ENCODE measurements around the gene SLC7A14. TPM values are rescaled to one million over a fixed set of nuclear protein-coding genes. Genes with fewer than 3 reads are reported as not detected.

Gene SLC7A14
- total RNA-seq, 4 donors from 2014 or later: not detected

DNA sequence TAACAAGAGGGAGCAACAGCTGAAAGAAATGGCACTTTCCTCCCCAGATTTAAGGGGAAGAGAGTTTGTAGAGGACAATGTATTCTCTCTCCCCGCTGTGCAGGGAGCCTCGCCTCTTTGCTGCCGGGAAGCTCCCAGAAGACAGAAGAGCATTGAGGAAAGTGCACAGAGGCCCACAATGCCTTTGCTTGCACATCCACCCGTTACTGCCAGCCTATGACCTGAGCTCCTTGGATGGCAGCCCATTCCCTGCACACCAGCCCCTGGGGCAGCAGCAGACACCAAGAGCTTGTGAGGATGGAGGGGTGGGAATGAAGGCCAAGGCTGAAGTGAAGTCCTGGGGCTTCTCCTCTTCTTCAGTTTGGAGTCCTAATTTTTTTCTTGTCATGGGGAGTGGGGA, 100.2 kb downstream of the SLC7A14 start:
- TF ChIP-seq POLR2A (IDR thresholded peaks at IDR 0.05): no peak
- TF ChIP-seq, protein P1, sequence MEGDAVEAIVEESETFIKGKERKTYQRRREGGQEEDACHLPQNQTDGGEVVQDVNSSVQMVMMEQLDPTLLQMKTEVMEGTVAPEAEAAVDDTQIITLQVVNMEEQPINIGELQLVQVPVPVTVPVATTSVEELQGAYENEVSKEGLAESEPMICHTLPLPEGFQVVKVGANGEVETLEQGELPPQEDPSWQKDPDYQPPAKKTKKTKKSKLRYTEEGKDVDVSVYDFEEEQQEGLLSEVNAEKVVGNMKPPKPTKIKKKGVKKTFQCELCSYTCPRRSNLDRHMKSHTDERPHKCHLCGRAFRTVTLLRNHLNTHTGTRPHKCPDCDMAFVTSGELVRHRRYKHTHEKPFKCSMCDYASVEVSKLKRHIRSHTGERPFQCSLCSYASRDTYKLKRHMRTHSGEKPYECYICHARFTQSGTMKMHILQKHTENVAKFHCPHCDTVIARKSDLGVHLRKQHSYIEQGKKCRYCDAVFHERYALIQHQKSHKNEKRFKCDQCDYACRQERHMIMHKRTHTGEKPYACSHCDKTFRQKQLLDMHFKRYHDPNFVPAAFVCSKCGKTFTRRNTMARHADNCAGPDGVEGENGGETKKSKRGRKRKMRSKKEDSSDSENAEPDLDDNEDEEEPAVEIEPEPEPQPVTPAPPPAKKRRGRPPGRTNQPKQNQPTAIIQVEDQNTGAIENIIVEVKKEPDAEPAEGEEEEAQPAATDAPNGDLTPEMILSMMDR (IDR thresholded peaks at IDR 0.05): no peak
- no peak for DNase-seq (ENCODE audit: low spot score in 2 of 2)
- 85 to 87% methylated on average over 4 of the region's 4 CpGs for WGBS, 2 donors
- intact Hi-C loops (cut with DNase I; ENCODE audit: low total_unique reads): no loop called here
- no peak overlapping the region for H3K4me3 ChIP-seq (ENCODE audit: low read depth, poor library complexity, severe bottlenecking)

DNA sequence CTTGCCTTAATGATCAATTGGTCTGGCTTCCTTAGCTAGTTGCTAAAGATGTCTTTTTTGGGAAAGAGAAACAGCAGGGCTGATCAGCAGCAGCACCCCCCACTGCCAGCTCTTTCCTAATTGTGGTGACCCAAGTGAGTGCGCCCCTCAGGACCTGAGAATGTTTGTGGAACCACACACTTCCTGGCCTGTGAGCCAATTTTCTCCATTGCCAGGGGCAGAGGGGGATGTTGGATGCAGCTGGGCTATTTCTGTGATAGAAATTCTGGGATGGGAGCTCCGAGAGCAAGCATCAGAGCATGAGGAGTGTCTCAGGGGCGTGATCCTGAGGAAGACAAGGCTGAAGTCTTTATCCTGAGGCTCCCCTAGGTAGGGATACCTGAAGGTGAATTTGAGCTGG, 100.6 kb downstream of the SLC7A14 start:
- WGBS, 2 donors: 71% methylated on average over 3 of the region's 3 CpGs
- intact Hi-C loops (cut with DNase I; ENCODE audit: low total_unique reads): no loop called here
- no peak for TF ChIP-seq POLR2A (IDR thresholded peaks at IDR 0.05)
- TF ChIP-seq, protein P1 (IDR thresholded peaks at IDR 0.05): no peak
- DNase-seq (ENCODE audit: low spot score in 2 of 2): no peak
- no peak overlapping the region for H3K4me3 ChIP-seq (ENCODE audit: low read depth, poor library complexity, severe bottlenecking)

DNA sequence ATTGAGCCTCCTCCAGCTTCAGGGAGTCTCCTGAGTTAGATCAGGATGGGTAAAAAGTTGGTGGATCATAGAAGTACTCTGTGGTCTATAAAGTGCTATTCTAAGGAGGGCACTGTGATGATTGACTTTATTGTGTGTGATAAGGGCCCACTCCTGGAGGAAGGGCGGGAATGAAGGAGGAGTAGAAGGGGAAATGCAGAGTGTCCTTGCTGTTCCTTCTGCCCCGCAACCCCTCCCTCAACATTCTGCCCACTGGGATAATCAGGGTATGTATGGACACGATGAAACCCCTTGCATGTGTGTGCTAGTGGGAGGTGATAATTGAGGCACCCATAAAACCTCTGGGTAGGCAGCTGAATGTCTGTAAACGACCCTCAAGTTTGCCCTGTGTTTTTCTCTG, 101.0 kb downstream of the SLC7A14 start:
- intact Hi-C loops (cut with DNase I; ENCODE audit: low total_unique reads): no loop called here
- H3K4me3 ChIP-seq (ENCODE audit: low read depth, poor library complexity, severe bottlenecking): no peak overlapping the region
- TF ChIP-seq POLR2A (IDR thresholded peaks at IDR 0.05): no peak
- TF ChIP-seq, protein P1 (IDR thresholded peaks at IDR 0.05): no peak
- DNase-seq (ENCODE audit: low spot score in 2 of 2): no peak
- 72 to 75% methylated on average over 4 of the region's 4 CpGs for WGBS, 2 donors

DNA sequence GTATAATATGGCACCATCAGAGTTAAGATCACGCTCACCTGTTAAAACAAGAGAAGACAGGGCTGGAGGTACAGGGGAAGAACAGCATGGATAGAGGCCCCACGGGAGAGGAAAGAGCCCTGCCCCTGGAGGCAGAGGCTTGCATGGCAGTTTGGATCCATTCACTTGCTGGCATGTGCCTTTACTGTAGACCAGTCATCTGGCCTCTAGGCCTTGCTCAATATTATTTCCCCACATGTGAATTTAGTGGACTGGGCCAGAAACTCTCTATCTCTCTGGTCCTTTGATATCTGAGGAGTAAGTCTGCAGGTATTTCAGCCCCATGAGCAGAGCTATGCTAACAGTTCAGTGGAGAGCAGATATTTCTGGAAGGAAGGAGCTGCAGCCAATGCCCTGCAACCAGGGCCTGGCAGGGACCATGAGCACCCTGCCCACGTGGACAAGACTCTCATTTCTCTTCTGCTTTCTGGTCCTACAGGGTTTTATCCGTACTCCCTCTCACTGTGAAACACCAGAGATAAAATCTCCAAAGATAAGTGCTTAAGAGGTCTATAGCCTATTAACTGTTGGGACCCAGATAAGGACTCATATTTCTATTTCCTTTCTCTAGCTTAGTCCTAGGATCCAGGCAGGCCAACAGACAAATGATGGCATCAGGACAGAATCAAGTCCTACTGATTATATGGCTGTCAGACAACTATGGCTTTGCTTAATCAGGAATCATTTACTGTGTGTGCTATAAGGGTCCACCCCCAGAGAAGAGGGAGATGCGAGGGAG, 102.2 kb downstream of the SLC7A14 start:
- whole genome bisulfite sequencing, 2 donors: 69 to 75% methylated on average over 5 of the region's 5 CpGs
- no peak for DNase-seq (ENCODE audit: low spot score in 2 of 2)
- TF ChIP-seq, protein P1 (IDR thresholded peaks at IDR 0.05): no peak
- TF ChIP-seq POLR2A (IDR thresholded peaks at IDR 0.05): no peak
- intact Hi-C loops (cut with DNase I; ENCODE audit: low total_unique reads): no loop called here
- no peak overlapping the region for H3K4me3 ChIP-seq (ENCODE audit: low read depth, poor library complexity, severe bottlenecking)

DNA sequence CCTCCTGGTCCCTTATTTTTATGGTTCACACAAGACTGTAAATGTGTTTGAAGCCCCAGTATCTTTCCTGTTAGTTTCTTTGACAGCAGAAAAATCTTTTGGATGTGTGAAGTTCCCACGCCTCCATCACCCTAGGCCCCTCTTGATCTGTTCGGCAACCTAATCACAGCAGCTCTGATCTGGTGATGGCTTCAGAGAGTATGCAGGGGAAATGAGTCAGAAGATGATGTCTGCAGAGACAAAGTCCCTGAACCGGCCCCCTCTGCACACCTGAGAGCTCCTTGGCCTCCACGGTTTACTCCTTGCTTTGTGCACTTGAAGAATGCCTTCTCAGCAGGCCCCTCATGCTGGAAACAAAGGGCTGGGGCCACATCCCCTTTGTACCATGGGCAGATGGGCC, 103.7 kb downstream of the SLC7A14 start:
- 76 to 83% methylated on average over 4 of the region's 4 CpGs for WGBS, 2 donors
- no peak overlapping the region for H3K4me3 ChIP-seq (ENCODE audit: low read depth, poor library complexity, severe bottlenecking)
- DNase-seq (ENCODE audit: low spot score in 2 of 2): no peak
- intact Hi-C loops (cut with DNase I; ENCODE audit: low total_unique reads): no loop called here
- TF ChIP-seq, protein P1 (IDR thresholded peaks at IDR 0.05): no peak
- TF ChIP-seq POLR2A (IDR thresholded peaks at IDR 0.05): no peak

DNA sequence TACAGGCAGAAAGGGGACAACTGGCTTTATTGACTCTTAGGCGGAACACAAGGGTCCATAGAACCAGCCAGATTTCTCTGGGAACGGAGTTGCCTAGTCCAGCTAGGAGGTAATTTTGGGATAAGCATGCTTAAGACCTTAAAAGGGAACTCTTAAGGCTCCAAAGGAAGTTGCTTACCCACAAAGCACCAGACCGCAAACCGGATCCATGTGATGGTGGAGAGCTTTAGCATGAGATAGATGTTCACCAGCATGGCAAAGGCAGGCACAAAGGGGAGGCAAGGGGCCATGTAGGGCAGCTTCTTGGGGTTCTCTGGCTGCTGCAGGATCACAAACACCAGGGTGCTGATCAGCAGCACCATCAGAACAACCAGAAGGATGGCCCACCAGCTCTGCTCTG, 105.8 kb downstream of the SLC7A14 start:
- TF ChIP-seq POLR2A (IDR thresholded peaks at IDR 0.05): no peak
- DNase-seq (ENCODE audit: low spot score in 2 of 2): no peak
- H3K4me3 ChIP-seq (ENCODE audit: low read depth, poor library complexity, severe bottlenecking): no peak overlapping the region
- intact Hi-C loops (cut with DNase I; ENCODE audit: low total_unique reads): no loop called here
- WGBS, 2 donors: 85 to 87% methylated on average over 4 of the region's 4 CpGs
